Neural cell (in vitro differentiated cells): ENCODE measurements around the gene PHLPP1. TPM values are rescaled to one million over a fixed set of nuclear protein-coding genes. Genes with fewer than 3 reads are reported as not detected.

ENCODE experiments used
- H2AFZ ChIP-seq: fragments of 200-600, 300-800 bp; sonication (generic), shearing (Covaris generic); 2 replicates; pipeline ENCODE4 v1.6.0; 2014; ENCODE audit warnings: low read depth, mild to moderate bottlenecking, antibody characterized with exemption, low read length, moderate library complexity
- H3F3A ChIP-seq: fragments of 200-600 bp; shearing (Covaris generic); 2 replicates; pipeline ENCODE4 v1.6.1; 2016; ENCODE audit warnings: mild to moderate bottlenecking, moderate library complexity, mixed read lengths, antibody characterized with exemption, low read length; ENCODE audit not compliant: insufficient read depth, poor library complexity, severe bottlenecking
- H3K27ac ChIP-seq: fragments of 200-600, 300-800 bp; sonication (generic), shearing (Covaris generic); 2 replicates; pipeline ENCODE4 v1.5.1; 2014; ENCODE audit warnings: mild to moderate bottlenecking, low read length, moderate library complexity
- H3K27me3 ChIP-seq: fragments of 300-800, 200-600 bp; sonication (generic), shearing (Covaris generic); 2 replicates; pipeline ENCODE4 v1.6.0; 2014; ENCODE audit warnings: mild to moderate bottlenecking, low read depth, low read length, moderate library complexity; ENCODE audit not compliant: insufficient read depth
- H3K36me3 ChIP-seq: fragments of 300-800, 200-600 bp; sonication (generic), shearing (Covaris generic); 2 replicates; pipeline ENCODE4 v1.5.1; 2014; ENCODE audit warnings: mild to moderate bottlenecking, antibody characterized with exemption, low read length, moderate library complexity; ENCODE audit not compliant: insufficient read depth
- H3K4me2 ChIP-seq: fragments of 300-800, 200-600 bp; sonication (generic), shearing (Covaris generic); 2 replicates; pipeline ENCODE4 v1.6.0; 2014; ENCODE audit warnings: mild to moderate bottlenecking, low read length
- H3K4me3 ChIP-seq: fragments of 300-800, 200-600 bp; sonication (generic), shearing (Covaris generic); 2 replicates; pipeline ENCODE4 v1.5.1; 2014; ENCODE audit warnings: mild to moderate bottlenecking, low read length, moderate library complexity
- H3K79me2 ChIP-seq: fragments of 200-600 bp; shearing (Covaris generic); replicated peaks from 2 replicates; pipeline ENCODE4 v1.6.0; 2014; ENCODE audit warnings: mild to moderate bottlenecking, low read length, moderate library complexity; ENCODE audit not compliant: insufficient read depth
- H3K9ac ChIP-seq: fragments of 300-800, 200-600 bp; sonication (generic), shearing (Covaris generic); 2 replicates; pipeline ENCODE4 v1.6.1; 2016; ENCODE audit warnings: mild to moderate bottlenecking, low read length, mixed read lengths
- H3K9me2 ChIP-seq: fragments of 200-600 bp; shearing (Covaris generic); 2 replicates; pipeline ENCODE4 v1.6.1; 2016; ENCODE audit warnings: mild to moderate bottlenecking, low read length, mixed read lengths; ENCODE audit not compliant: insufficient read depth
- H3K9me3 ChIP-seq: fragments of 200-600, 300-800 bp; sonication (generic), shearing (Covaris generic); 2 replicates; pipeline ENCODE4 v1.6.1; 2016; ENCODE audit warnings: mild to moderate bottlenecking, mixed run types, low read length, moderate library complexity, mixed read lengths
- H4K20me1 ChIP-seq: fragments of 200-600 bp; shearing (Covaris generic); 2 replicates; pipeline ENCODE4 v1.6.1; 2016; ENCODE audit warnings: mild to moderate bottlenecking, mixed run types; ENCODE audit not compliant: insufficient read depth
- EP300 ChIP-seq: fragments of 450-650 bp; conservative IDR thresholded peaks from 2 replicates; pipeline ENCODE4 v1.6.1; 2014; ENCODE audit warnings: antibody characterized with exemption, mild to moderate bottlenecking, moderate library complexity; ENCODE audit not compliant: poor library complexity, severe bottlenecking
- EZH2 ChIP-seq: fragments of 200-600, 300-800 bp; shearing (Covaris generic), sonication (generic); IDR thresholded peaks from 2 replicates; pipeline ENCODE4 v1.6.1; 2014; ENCODE audit warnings: antibody characterized with exemption, low read length, borderline replicate concordance, mild to moderate bottlenecking; ENCODE audit not compliant: insufficient read depth, poor library complexity, severe bottlenecking
- MXI1 ChIP-seq: fragments of 450-650 bp; conservative IDR thresholded peaks from 2 replicates; pipeline ENCODE4 v1.6.1; 2014; ENCODE audit warnings: antibody characterized with exemption, mild to moderate bottlenecking; ENCODE audit not compliant: poor library complexity, severe bottlenecking
- POLR2AphosphoS5 ChIP-seq: IDR thresholded peaks from 2 replicates; pipeline ENCODE4 v1.6.1; 2012
- RAD21 ChIP-seq: fragments of 450-650 bp; conservative IDR thresholded peaks from 2 replicates; pipeline ENCODE4 v1.6.1; 2014; ENCODE audit warnings: antibody characterized with exemption, mild to moderate bottlenecking, moderate library complexity
- SMC3 ChIP-seq: fragments of 450-650 bp; conservative IDR thresholded peaks from 2 replicates; pipeline ENCODE4 v1.6.1; 2014; ENCODE audit warnings: antibody characterized with exemption, mild to moderate bottlenecking, moderate library complexity; ENCODE audit not compliant: poor library complexity
- TAF1 ChIP-seq: IDR thresholded peaks from 2 replicates; pipeline ENCODE4 v1.6.1; 2012; ENCODE audit warnings: low read depth
- polyA plus RNA-seq: library from polyadenylated mRNA; depleted of rRNA; stranded (reverse); fragments of >200 nt; gene quantifications from 2 replicates; pipeline ENCODE4 v1.2.3, GENCODE V29; 2014
- TF ChIP-seq, protein P1 (sequence below): IDR thresholded peaks from 2 replicates; pipeline ENCODE4 v1.6.1; 2012; ENCODE audit warnings: borderline replicate concordance
- TF ChIP-seq, protein P2 (sequence below): fragments of 450-650 bp; IDR thresholded peaks from 2 replicates; pipeline ENCODE4 v1.5.1; 2014; ENCODE audit warnings: antibody characterized with exemption, mild to moderate bottlenecking, moderate library complexity; ENCODE audit not compliant: poor library complexity, severe bottlenecking

Gene PHLPP1
- polyA plus RNA-seq, 1 donor from 2014 or later: 4.5 TPM

DNA sequence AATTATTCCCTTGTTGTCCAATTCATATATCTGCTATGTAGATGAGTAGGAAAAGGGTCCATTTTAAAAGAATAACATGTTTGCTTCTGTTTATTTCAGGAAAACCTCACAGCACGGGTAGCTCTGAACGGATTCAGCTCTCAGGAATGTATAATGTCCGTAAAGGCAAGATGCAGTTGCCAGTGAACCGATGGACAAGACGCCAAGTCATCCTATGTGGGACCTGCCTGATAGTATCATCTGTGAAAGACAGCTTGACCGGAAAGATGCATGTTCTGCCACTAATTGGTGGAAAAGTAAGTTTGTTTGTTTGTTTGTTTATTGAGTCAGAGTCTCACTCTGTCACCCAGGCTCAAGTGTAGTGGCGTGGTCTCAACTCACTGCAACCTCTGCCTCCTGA, 114.6 kb downstream of the PHLPP1 start:
- Histone ChIP-seq H3K4me3 (no peak overlapping the region), H3K27me3 (no peaks in the 10 kb centered on the region), H3K9ac (no peak overlapping the region), H2AFZ (no peak overlapping the region), H3K36me3 (no peaks in the 10 kb centered on the region), H3K4me2 (no peak overlapping the region), H4K20me1 (no peaks in the 10 kb centered on the region), H3K27ac (no peak overlapping the region), H3F3A (no peaks in the 10 kb centered on the region), H3K79me2 (peaks cover 18% of the 10 kb centered on the region), H3K9me3 (no peaks in the 10 kb centered on the region), H3K9me2 (no peaks in the 10 kb centered on the region)
- no peak for TF ChIP-seq EZH2
- TF ChIP-seq, protein P1, sequence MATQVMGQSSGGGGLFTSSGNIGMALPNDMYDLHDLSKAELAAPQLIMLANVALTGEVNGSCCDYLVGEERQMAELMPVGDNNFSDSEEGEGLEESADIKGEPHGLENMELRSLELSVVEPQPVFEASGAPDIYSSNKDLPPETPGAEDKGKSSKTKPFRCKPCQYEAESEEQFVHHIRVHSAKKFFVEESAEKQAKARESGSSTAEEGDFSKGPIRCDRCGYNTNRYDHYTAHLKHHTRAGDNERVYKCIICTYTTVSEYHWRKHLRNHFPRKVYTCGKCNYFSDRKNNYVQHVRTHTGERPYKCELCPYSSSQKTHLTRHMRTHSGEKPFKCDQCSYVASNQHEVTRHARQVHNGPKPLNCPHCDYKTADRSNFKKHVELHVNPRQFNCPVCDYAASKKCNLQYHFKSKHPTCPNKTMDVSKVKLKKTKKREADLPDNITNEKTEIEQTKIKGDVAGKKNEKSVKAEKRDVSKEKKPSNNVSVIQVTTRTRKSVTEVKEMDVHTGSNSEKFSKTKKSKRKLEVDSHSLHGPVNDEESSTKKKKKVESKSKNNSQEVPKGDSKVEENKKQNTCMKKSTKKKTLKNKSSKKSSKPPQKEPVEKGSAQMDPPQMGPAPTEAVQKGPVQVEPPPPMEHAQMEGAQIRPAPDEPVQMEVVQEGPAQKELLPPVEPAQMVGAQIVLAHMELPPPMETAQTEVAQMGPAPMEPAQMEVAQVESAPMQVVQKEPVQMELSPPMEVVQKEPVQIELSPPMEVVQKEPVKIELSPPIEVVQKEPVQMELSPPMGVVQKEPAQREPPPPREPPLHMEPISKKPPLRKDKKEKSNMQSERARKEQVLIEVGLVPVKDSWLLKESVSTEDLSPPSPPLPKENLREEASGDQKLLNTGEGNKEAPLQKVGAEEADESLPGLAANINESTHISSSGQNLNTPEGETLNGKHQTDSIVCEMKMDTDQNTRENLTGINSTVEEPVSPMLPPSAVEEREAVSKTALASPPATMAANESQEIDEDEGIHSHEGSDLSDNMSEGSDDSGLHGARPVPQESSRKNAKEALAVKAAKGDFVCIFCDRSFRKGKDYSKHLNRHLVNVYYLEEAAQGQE: no peak
- no peak for TF ChIP-seq EP300
- no peak for TF ChIP-seq POLR2AphosphoS5
- TF ChIP-seq RAD21: no peak
- TF ChIP-seq TAF1: no peak
- no peak for TF ChIP-seq MXI1

DNA sequence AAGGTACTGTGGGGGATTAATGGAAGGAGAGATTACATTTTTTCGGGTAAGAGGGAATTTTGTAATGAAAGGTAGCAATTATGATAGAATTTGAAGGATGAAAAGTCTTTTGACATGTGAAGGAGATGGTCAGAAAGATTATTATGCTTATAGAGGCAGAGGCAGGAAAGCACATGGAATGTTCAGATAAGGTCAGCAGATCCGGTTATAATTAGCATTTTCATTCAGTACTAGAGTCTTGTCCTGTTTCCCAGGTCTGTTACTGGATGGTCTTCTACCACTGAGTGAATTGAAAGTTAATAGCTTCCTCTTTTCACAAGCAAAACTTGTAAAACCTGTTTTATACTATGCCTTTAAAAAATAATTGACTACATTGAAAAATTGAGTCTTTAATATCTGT, 116.9 kb downstream of the PHLPP1 start:
- Histone ChIP-seq H3K4me2 (no peak overlapping the region), H3K4me3 (no peak overlapping the region), H4K20me1 (no peaks in the 10 kb centered on the region), H3K79me2 (peaks cover 23% of the 10 kb centered on the region), H3K9ac (no peak overlapping the region), H3F3A (no peaks in the 10 kb centered on the region), H3K36me3 (no peaks in the 10 kb centered on the region), H3K27me3 (no peaks in the 10 kb centered on the region), H3K9me3 (no peaks in the 10 kb centered on the region), H2AFZ (no peak overlapping the region), H3K9me2 (no peaks in the 10 kb centered on the region), H3K27ac (no peak overlapping the region)
- TF ChIP-seq MXI1 (no peak), EZH2 (no peak), SMC3 (no peak), TAF1 (no peak), EP300 (no peak), RAD21 (no peak), POLR2AphosphoS5 (no peak)
- TF ChIP-seq, protein P2, sequence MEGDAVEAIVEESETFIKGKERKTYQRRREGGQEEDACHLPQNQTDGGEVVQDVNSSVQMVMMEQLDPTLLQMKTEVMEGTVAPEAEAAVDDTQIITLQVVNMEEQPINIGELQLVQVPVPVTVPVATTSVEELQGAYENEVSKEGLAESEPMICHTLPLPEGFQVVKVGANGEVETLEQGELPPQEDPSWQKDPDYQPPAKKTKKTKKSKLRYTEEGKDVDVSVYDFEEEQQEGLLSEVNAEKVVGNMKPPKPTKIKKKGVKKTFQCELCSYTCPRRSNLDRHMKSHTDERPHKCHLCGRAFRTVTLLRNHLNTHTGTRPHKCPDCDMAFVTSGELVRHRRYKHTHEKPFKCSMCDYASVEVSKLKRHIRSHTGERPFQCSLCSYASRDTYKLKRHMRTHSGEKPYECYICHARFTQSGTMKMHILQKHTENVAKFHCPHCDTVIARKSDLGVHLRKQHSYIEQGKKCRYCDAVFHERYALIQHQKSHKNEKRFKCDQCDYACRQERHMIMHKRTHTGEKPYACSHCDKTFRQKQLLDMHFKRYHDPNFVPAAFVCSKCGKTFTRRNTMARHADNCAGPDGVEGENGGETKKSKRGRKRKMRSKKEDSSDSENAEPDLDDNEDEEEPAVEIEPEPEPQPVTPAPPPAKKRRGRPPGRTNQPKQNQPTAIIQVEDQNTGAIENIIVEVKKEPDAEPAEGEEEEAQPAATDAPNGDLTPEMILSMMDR: no peak
- TF ChIP-seq, protein P1: no peak
